H1 (cell line): ENCODE results near the gene ZMYM3. TPM values are rescaled to one million over a fixed set of nuclear protein-coding genes. Genes with fewer than 3 reads are reported as not detected.

Experiments used
- CTCF ChIA-PET: fragments of 300-600 bp; sonication (Branson Sonifier 250); formaldehyde crosslinking; loops from one replicate; lab custom pipeline; 2021; ENCODE audit not compliant: partially characterized antibody; lab: Charles Lee
- POLR2A ChIA-PET: fragments of 300-600 bp; sonication (Branson Sonifier 250); formaldehyde crosslinking; loops from one replicate; lab custom pipeline; 2021; ENCODE audit warnings: inconsistent platforms; ENCODE audit not compliant: partially characterized antibody; lab: Charles Lee
- DNase-seq, 2 experiments: peaks; one replicate each; pipeline versions ENCODE4 v3.0.0 to v3.0.0-alpha.2; 2010 to 2022; ENCODE audit warnings: low spot score in 2 of 2, low read depth in 1 of 2, mixed read lengths in 1 of 2
- FAIRE-seq: peaks from 2 replicates; lab custom pipeline; 2011; peaks lifted over from hg19 to GRCh38; lab: Jason Lieb, UNC
- H2AFZ ChIP-seq: 2 replicates; pipeline ENCODE4 v1.8.1; 2012; ENCODE audit warnings: low read length, inconsistent platforms
- H2AK5ac ChIP-seq: 2 replicates; pipeline ENCODE4 v1.6.1; 2013; ENCODE audit warnings: low read depth, low read length
- H2BK120ac ChIP-seq: replicated peaks from 2 replicates; pipeline ENCODE3; 2013; ENCODE audit warnings: low read depth, low read length, inconsistent platforms
- H2BK12ac ChIP-seq: 2 replicates; pipeline ENCODE4 v1.6.1; 2013; ENCODE audit warnings: low read depth, low read length
- H2BK15ac ChIP-seq: 2 replicates; pipeline ENCODE4 v1.6.1; 2013; ENCODE audit warnings: low read length
- H2BK20ac ChIP-seq: 2 replicates; pipeline ENCODE4 v1.6.1; 2013; ENCODE audit warnings: low read length
- H2BK5ac ChIP-seq: 2 replicates; pipeline ENCODE4 v1.6.1; 2013; ENCODE audit warnings: low read depth, low read length
- H3K14ac ChIP-seq: 2 replicates; pipeline ENCODE4 v1.6.1; 2013; ENCODE audit warnings: inconsistent platforms; ENCODE audit not compliant: insufficient read length
- H3K18ac ChIP-seq: 2 replicates; pipeline ENCODE4 v1.6.1; 2013; ENCODE audit warnings: low read length; ENCODE audit errors: extremely low read depth
- H3K23ac ChIP-seq: 2 replicates; pipeline ENCODE4 v1.6.1; 2013; ENCODE audit warnings: inconsistent platforms; ENCODE audit not compliant: insufficient read length
- H3K23me2 ChIP-seq: 2 replicates; pipeline ENCODE4 v1.6.1; 2013; ENCODE audit warnings: low read depth, low read length
- H3K27ac ChIP-seq: 2 replicates; pipeline ENCODE4 v1.6.1; 2011; ENCODE audit warnings: low read depth, low read length, inconsistent platforms
- H3K27me3 ChIP-seq, 4 experiments: replicated peaks in 1 of 4; 1 replicate in 1 of 4; 2 replicates in 3 of 4; pipeline versions ENCODE4 v1.6.1 to v1.8.1; 2011 to 2013; ENCODE audit warnings: low read length in 3 of 4, mild to moderate bottlenecking in 3 of 4, inconsistent platforms in 2 of 4, mixed read lengths in 2 of 4, moderate library complexity in 1 of 4; ENCODE audit not compliant: control insufficient read depth in 3 of 4, insufficient read depth in 3 of 4; ENCODE audit errors: extremely low read depth in 1 of 4
- H3K36me3 ChIP-seq, 4 experiments: 2 replicates each; pipeline versions ENCODE4 v1.6.1 to v1.8.1; 2011 to 2013; ENCODE audit warnings: mild to moderate bottlenecking in 4 of 4, low read length in 3 of 4, moderate library complexity in 2 of 4, control low read depth in 1 of 4, inconsistent platforms in 1 of 4; ENCODE audit not compliant: insufficient read depth in 4 of 4, control insufficient read depth in 2 of 4
- H3K4ac ChIP-seq: replicated peaks from 2 replicates; pipeline ENCODE3; 2013; ENCODE audit warnings: low read length, low read depth, mixed read lengths, inconsistent platforms; ENCODE audit not compliant: insufficient read length
- H3K4me1 ChIP-seq, 4 experiments: replicated peaks in 1 of 4; 1 replicate in 1 of 4; 2 replicates in 3 of 4; pipeline versions ENCODE4 v1.6.1 to v1.8.1; 2011 to 2013; ENCODE audit warnings: low read length in 3 of 4, inconsistent platforms in 2 of 4, mixed read lengths in 1 of 4; ENCODE audit not compliant: insufficient read depth in 4 of 4, control insufficient read depth in 3 of 4
- H3K4me2 ChIP-seq, 2 experiments: 2 replicates each; pipeline versions ENCODE4 v1.6.1 to v1.8.1; 2011 to 2013; ENCODE audit warnings: low read depth in 2 of 2, low read length in 2 of 2, control low read depth in 1 of 2, inconsistent platforms in 1 of 2, mild to moderate bottlenecking in 1 of 2; ENCODE audit not compliant: insufficient read depth in 1 of 2
- H3K4me3 ChIP-seq, 4 experiments: fragments of 200-600, 300-600 bp in 1 of 4; sonication (generic), shearing (Covaris generic), sonication (Bioruptor Twin) in 1 of 4; 2 replicates each; pipeline versions ENCODE4 v1.5.1 to v1.8.1; 2011 to 2016; ENCODE audit warnings: low read length in 4 of 4, low read depth in 3 of 4, control low read depth in 2 of 4, inconsistent platforms in 2 of 4, mild to moderate bottlenecking in 2 of 4, mixed read lengths in 1 of 4, moderate library complexity in 1 of 4; ENCODE audit not compliant: insufficient read depth in 2 of 4; ENCODE audit errors: extremely low read depth in 1 of 4
- H3K56ac ChIP-seq: replicated peaks from 2 replicates; pipeline ENCODE3; 2013; ENCODE audit warnings: low read depth, mild to moderate bottlenecking, mixed read lengths, low read length, inconsistent platforms; ENCODE audit not compliant: insufficient read length
- H3K79me1 ChIP-seq: 2 replicates; pipeline ENCODE4 v1.6.1; 2013; ENCODE audit warnings: low read depth, low read length, control low read depth
- H3K79me2 ChIP-seq, 2 experiments: 2 replicates each; pipeline versions ENCODE4 v1.6.1 to v1.8.1; 2012 to 2013; ENCODE audit warnings: low read length in 2 of 2, mild to moderate bottlenecking in 2 of 2, inconsistent platforms in 1 of 2; ENCODE audit not compliant: insufficient read depth in 2 of 2, control insufficient read depth in 1 of 2
- H3K9ac ChIP-seq, 4 experiments: replicated peaks in 1 of 4; 1 replicate in 1 of 4; 2 replicates in 3 of 4; pipeline versions ENCODE4 v1.6.1 to v1.8.1; 2011 to 2013; ENCODE audit warnings: low read depth in 3 of 4, low read length in 3 of 4, control low read depth in 2 of 4, mild to moderate bottlenecking in 2 of 4, moderate library complexity in 2 of 4, inconsistent platforms in 1 of 4; ENCODE audit errors: extremely low read depth in 1 of 4
- H3K9me3 ChIP-seq, 2 experiments: 2 replicates each; pipeline versions ENCODE4 v1.6.1 to v1.8.1; 2012 to 2013; ENCODE audit warnings: mild to moderate bottlenecking in 2 of 2, moderate library complexity in 2 of 2, control low read depth in 1 of 2, inconsistent platforms in 1 of 2, low read depth in 1 of 2, low read length in 1 of 2, mixed read lengths in 1 of 2; ENCODE audit not compliant: insufficient read depth in 2 of 2
- H4K20me1 ChIP-seq, 2 experiments: replicated peaks in 1 of 2; 2 replicates each; pipeline versions ENCODE3 to v1.8.1; 2011 to 2013; ENCODE audit warnings: inconsistent platforms in 2 of 2, low read length in 2 of 2, mild to moderate bottlenecking in 1 of 2; ENCODE audit not compliant: insufficient read depth in 2 of 2, control insufficient read depth in 1 of 2
- H4K5ac ChIP-seq: 2 replicates; pipeline ENCODE4 v1.6.1; 2013; ENCODE audit warnings: low read length, low read depth, mixed read lengths, inconsistent platforms; ENCODE audit not compliant: insufficient read length
- H4K8ac ChIP-seq: 2 replicates; pipeline ENCODE4 v1.8.0; 2013; ENCODE audit warnings: mild to moderate bottlenecking, moderate library complexity, low read length, inconsistent platforms; ENCODE audit not compliant: insufficient read depth; ENCODE audit errors: extremely low read depth
- H4K91ac ChIP-seq: replicated peaks from 2 replicates; pipeline ENCODE3; 2013; ENCODE audit warnings: low read length, mixed read lengths, inconsistent platforms; ENCODE audit not compliant: insufficient read length
- ASH2L ChIP-seq: fragments of 200-600, 300-600 bp; sonication (generic); IDR thresholded peaks from one replicate; pipeline ENCODE4 v1.7.1; 2017; ENCODE audit warnings: low read length
- ATF3 ChIP-seq: IDR thresholded peaks from 2 replicates; pipeline ENCODE4 v1.6.1; 2011; ENCODE audit warnings: low read depth, mild to moderate bottlenecking, low read length; ENCODE audit not compliant: insufficient read depth
- NRF1 ChIP-seq: IDR thresholded peaks from 2 replicates; pipeline ENCODE4 v1.6.1; 2011; ENCODE audit warnings: mild to moderate bottlenecking, low read depth, low read length, improper control_type of control experiment
- WGBS, 2 experiments: shearing (Covaris generic) in 1 of 2; methylation state at CpG; one replicate each; pipeline versions ENCODE4 v1.1.6 to v1.1.7; 2013 to 2015; ENCODE audit warnings: low lambda C conversion rate in 2 of 2, mixed read lengths in 2 of 2, inconsistent platforms in 1 of 2, low coverage in 1 of 2, missing lambda C conversion rate in 1 of 2; ENCODE audit not compliant: insufficient replicate concordance in 2 of 2, insufficient coverage in 1 of 2, insufficient read length in 1 of 2; ENCODE audit errors: extremely low coverage in 1 of 2, missing lambda C conversion rate in 1 of 2; 5-methylcytosine and 5-hydroxymethylcytosine counted together
- polyA plus RNA-seq, 7 experiments: library from polyadenylated mRNA; depleted of rRNA in 3 of 7; stranded (reverse) in 5 of 7; unstranded in 2 of 7; fragments of >200 nt in 5 of 7; fragments of 200-250 nt in 2 of 7; gene quantifications; 1 replicate in 5 of 7; 2 replicates in 1 of 7; 4 replicates in 1 of 7; pipeline versions ENCODE4 v1.2.1 to v1.2.3, GENCODE V29; 2011 to 2013; ENCODE audit warnings: missing spikeins in 2 of 7, mixed read lengths in 2 of 7
- total RNA-seq: library from RNA; stranded (reverse); fragmentation: NEBNext Ultra II Directional; extraction: Animal tissue kit (Norgen Biotek cat#: 25700); gene quantifications from 2 replicates; pipeline ENCODE4 v1.2.1, GENCODE V29; 2021

ZMYM3 gene
- total and polyA plus RNA-seq, 2 of the 8 experiments (the other 6 are each of a cell fraction or from before 2014, with no cell fraction given) = 56.7 to 82.0 TPM

GRCh38 chrX:71244359-71245128 lies 9.4 kb downstream of the ZMYM3 start:
- Histone ChIP-seq H2AK5ac (no peak overlapping the region), H2BK15ac (no peak overlapping the region), H3K4me1 (no peaks in the 10 kb centered on the region), H4K8ac (no peak overlapping the region), H2AFZ (no peak overlapping the region), H4K20me1 (peaks cover 0 to 12% of the 10 kb centered on the region in 2 experiments), H4K5ac (no peak overlapping the region), H2BK5ac (no peak overlapping the region), H3K9ac (no peak overlapping the region), H3K23me2 (no peaks in the 10 kb centered on the region), H3K27ac (no peak overlapping the region), H3K36me3 (peaks cover 17 to 93% (median 65%) of the 10 kb centered on the region in 4 experiments), H2BK20ac (no peak overlapping the region), H3K9me3 (no peaks in the 10 kb centered on the region), H3K23ac (no peak overlapping the region), H2BK120ac (no peak overlapping the region), H3K4me2 (no peak overlapping the region), H3K27me3 (no peaks in the 10 kb centered on the region), H3K56ac (no peak overlapping the region), H3K79me1 (no peaks in the 10 kb centered on the region), H2BK12ac (no peak overlapping the region), H3K14ac (no peak overlapping the region), H3K79me2 (no peaks in the 10 kb centered on the region), H3K4me3 (no peak overlapping the region), H4K91ac (no peak overlapping the region), H3K18ac (no peak overlapping the region), H3K4ac (no peak overlapping the region)
- FAIRE-seq (no peak), DNase-seq (no peak)
- POLR2A ChIA-PET = interaction anchor here (0.9 to 1.3 kb wide), 4 partner anchors 9 to 100 kb away, joined by 3 read pairs; partner anchors contain the start of genes NLGN3 and ZMYM3
- CTCF ChIA-PET = interaction anchor here (1.6 kb wide), 1 partner anchor 25 kb away, joined by 3 read pairs; no protein-coding TSS in a partner anchor
- WGBS, 2 experiments = 94% methylated on average over 8 of the region's 9 CpGs; no CpG with 5 or more reads in 1 of the 2 experiments
- no peak for TF ChIP-seq ATF3
- TF ChIP-seq ASH2L = no peak
- TF ChIP-seq NRF1 = no peak
